ENCODE measurements around the gene TRAF1. TPM values are rescaled to one million over a fixed set of nuclear protein-coding genes. Genes with fewer than 3 reads are reported as not detected.

The TRAF1 gene
- total and polyA plus RNA-seq, 7 donors = 0.46 to 10.0 (median 4.6) TPM

DNA sequence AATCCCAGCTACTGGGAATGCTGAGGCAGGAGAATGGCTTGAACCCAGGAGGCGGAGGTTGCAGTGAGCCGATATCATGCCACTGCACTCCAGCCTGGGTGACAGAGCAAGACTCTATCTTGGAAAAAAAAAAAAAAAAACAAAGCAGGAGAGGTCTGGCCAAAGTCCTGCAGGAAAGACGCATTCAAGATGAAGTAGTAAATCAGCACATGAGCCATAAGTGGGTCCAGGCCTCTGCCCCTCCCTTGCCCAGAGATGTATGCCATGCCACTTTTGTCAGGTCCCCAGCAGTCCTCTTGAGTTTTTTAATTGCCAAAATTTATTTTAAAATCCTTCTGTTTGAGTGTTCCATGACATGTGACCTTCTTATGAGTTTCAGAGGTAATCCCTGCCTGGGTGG is 41.1 kb downstream of the TRAF1 start:
- TF ChIP-seq EP300 (IDR thresholded peaks at IDR 0.05) (no peak), POLR2AphosphoS5 (IDR thresholded peaks at IDR 0.05) (no peak), POLR2A (IDR thresholded peaks at IDR 0.05) (no peak)
- TF ChIP-seq, protein P1, sequence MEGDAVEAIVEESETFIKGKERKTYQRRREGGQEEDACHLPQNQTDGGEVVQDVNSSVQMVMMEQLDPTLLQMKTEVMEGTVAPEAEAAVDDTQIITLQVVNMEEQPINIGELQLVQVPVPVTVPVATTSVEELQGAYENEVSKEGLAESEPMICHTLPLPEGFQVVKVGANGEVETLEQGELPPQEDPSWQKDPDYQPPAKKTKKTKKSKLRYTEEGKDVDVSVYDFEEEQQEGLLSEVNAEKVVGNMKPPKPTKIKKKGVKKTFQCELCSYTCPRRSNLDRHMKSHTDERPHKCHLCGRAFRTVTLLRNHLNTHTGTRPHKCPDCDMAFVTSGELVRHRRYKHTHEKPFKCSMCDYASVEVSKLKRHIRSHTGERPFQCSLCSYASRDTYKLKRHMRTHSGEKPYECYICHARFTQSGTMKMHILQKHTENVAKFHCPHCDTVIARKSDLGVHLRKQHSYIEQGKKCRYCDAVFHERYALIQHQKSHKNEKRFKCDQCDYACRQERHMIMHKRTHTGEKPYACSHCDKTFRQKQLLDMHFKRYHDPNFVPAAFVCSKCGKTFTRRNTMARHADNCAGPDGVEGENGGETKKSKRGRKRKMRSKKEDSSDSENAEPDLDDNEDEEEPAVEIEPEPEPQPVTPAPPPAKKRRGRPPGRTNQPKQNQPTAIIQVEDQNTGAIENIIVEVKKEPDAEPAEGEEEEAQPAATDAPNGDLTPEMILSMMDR (IDR thresholded peaks at IDR 0.05) = no peak
- intact Hi-C loops (cut with DNase I) = no loop called here
- DNase-seq = no peak
- H3K36me3 ChIP-seq = no peaks in the 10 kb centered on the region
- WGBS, 2 donors = 27 to 63% methylated on average over 3 of the region's 3 CpGs
- no peak overlapping the region for H3K4me3 ChIP-seq
- no peaks in the 10 kb centered on the region for H3K27me3 ChIP-seq
- peak overlapping the region; percentile 2 to 57 (median 40) for H3K27ac ChIP-seq
- H3K9me3 ChIP-seq = no peaks in the 10 kb centered on the region
- no peaks in the 10 kb centered on the region for H3K4me1 ChIP-seq

- 86 to 91% methylated on average over 3 of the region's 3 CpGs for WGBS, 2 donors
- intact Hi-C loops (cut with DNase I) = no loop called here
- no peak for TF ChIP-seq POLR2AphosphoS5 (IDR thresholded peaks at IDR 0.05)
- TF ChIP-seq EP300 (IDR thresholded peaks at IDR 0.05) = no peak
- no peak for TF ChIP-seq POLR2A (IDR thresholded peaks at IDR 0.05)
- TF ChIP-seq, protein P1 (IDR thresholded peaks at IDR 0.05) = no peak
Measured at GRCh38 chr9:120883608-120883996, 43.0 kb downstream of the TRAF1 start.

DNA sequence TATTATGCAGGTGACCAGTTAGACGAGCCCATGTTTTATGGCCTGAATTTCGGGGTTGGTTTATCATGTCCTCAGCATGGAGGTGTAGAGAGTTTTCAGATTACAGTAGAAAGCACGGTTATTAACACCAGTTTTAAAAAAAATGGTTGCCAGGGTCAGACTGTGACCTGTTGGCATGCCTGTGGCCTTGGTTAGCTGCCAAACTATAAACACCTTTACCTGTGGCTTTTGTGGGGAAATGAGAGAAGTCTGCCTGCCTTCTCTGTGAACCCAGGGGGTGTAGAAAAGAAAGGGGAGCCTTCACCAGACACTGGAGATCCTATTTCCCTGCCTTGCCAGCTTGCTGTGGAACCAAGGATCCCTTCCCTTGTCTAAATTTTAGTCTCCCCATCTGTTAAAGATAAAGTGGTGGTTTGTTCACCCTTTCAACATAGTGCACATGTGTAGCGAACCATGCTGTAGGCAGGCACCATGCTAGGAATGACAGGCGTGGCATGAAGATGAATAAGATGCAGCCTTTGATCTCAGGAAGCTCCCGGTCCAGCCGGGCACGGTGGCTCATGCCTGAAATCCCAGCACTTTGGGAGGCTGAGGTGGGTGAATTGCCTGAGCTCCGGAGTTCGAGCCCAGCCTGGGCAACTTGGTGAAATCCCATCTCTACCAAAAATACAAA is 43.5 kb downstream of the TRAF1 start:
- no peak for DNase-seq
- 57 to 77% methylated on average over 10 of the region's 10 CpGs for WGBS, 2 donors
- Histone ChIP-seq H3K27me3 (no peaks in the 10 kb centered on the region), H3K9me3 (no peaks in the 10 kb centered on the region), H3K4me1 (peaks cover 0 to 2% (median under 1%) of the 10 kb centered on the region in 4 donors), H3K27ac (no peak overlapping the region), H3K4me3 (no peak overlapping the region), H3K36me3 (no peaks in the 10 kb centered on the region)
- TF ChIP-seq, protein P1 (IDR thresholded peaks at IDR 0.05) = no peak
- no peak for TF ChIP-seq POLR2A (IDR thresholded peaks at IDR 0.05)
- no peak for TF ChIP-seq POLR2AphosphoS5 (IDR thresholded peaks at IDR 0.05)
- no peak for TF ChIP-seq EP300 (IDR thresholded peaks at IDR 0.05)
- intact Hi-C loops (cut with DNase I) = no loop called here

More at GRCh38 chr9:120883608-120883996, 43.0 kb downstream of the TRAF1 start:
- Histone ChIP-seq H3K9me3 (no peaks in the 10 kb centered on the region), H3K4me3 (no peak overlapping the region), H3K36me3 (no peaks in the 10 kb centered on the region), H3K27ac (no peak overlapping the region), H3K4me1 (no peaks in the 10 kb centered on the region), H3K27me3 (no peaks in the 10 kb centered on the region)
- no peak for DNase-seq

DNA sequence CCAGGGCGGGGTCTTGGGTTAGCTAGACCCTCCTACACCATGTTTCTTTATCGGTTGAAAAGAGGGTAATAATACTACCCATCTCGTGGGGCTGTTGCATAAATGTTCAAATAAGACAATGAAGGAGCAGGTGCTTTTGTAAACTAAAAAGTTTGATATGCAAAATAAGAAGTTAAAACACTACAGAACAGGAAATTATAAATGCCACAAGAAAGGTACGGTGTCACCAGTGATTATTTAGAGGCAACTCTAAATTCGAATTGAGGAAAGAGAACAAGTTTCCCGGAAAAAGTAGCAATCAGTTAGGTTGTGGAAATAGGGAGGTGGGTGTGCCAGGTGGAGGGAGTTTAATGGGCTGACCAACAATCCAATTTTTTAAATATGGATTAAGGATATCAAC is 47.1 kb downstream of the TRAF1 start:
- TF ChIP-seq POLR2AphosphoS5 (IDR thresholded peaks at IDR 0.05) = no peak
- TF ChIP-seq EP300 (IDR thresholded peaks at IDR 0.05) = no peak
- TF ChIP-seq, protein P1 (IDR thresholded peaks at IDR 0.05) = no peak
- TF ChIP-seq POLR2A (IDR thresholded peaks at IDR 0.05) = no peak
- WGBS, 2 donors = 60 to 73% methylated on average over 6 of the region's 6 CpGs

More for the DNA sequence above, 47.1 kb downstream of the TRAF1 start:
- DNase-seq = no peak
- Histone ChIP-seq H3K9me3 (no peaks in the 10 kb centered on the region), H3K4me1 (peaks cover 0 to 16% (median 14%) of the 10 kb centered on the region in 4 donors), H3K27ac (no peak overlapping the region), H3K36me3 (peaks cover 0 to 1% (median 0%) of the 10 kb centered on the region in 4 donors), H3K4me3 (no peak overlapping the region), H3K27me3 (no peaks in the 10 kb centered on the region)
- intact Hi-C loops (cut with DNase I) = loop anchor here (10.0 kb wide), 1 partner anchor 195 kb away; the partner anchor contains the start of gene CNTRL
